ENCODE data around the gene CFAP90. TPM values are rescaled to one million over a fixed set of nuclear protein-coding genes. Genes with fewer than 3 reads are reported as not detected.

CFAP90 gene
- total RNA-seq, 2 experiments from 2014 or later: not detected

DNA sequence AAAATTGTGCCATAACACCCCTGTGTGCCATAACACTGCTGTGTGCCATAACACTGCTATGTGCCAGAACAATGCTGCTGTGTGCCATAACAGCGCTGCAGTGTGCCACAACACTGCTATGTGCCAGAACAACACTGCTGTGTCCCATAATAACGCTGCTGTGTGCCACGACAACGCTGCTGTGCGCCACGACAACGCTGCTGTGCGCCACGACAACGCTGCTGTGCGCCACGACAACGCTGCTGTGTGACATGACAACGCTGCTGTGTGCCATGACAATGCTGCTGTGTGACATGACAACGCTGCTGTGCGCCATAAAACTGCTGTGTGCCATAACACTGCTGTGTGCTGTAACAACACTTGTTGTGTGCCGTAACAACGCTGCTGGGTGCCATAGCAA, 25.9 kb downstream of the CFAP90 start:
- H3K4me3 Mint-ChIP-seq: no peak overlapping the region
- intact Hi-C loops (cut with micrococcal nuclease): no loop called here
- DNase-seq (no peak), ATAC-seq (no peak)
- no peaks in the 10 kb centered on the region for H3K36me3 Mint-ChIP-seq (ENCODE audit: low read depth)
- POLR2A ChIA-PET: no interaction called here
- H3K27me3 Mint-ChIP-seq: peaks cover 14% of the 10 kb centered on the region
- CTCF ChIA-PET: no interaction called here
- TF ChIP-seq, protein P1, sequence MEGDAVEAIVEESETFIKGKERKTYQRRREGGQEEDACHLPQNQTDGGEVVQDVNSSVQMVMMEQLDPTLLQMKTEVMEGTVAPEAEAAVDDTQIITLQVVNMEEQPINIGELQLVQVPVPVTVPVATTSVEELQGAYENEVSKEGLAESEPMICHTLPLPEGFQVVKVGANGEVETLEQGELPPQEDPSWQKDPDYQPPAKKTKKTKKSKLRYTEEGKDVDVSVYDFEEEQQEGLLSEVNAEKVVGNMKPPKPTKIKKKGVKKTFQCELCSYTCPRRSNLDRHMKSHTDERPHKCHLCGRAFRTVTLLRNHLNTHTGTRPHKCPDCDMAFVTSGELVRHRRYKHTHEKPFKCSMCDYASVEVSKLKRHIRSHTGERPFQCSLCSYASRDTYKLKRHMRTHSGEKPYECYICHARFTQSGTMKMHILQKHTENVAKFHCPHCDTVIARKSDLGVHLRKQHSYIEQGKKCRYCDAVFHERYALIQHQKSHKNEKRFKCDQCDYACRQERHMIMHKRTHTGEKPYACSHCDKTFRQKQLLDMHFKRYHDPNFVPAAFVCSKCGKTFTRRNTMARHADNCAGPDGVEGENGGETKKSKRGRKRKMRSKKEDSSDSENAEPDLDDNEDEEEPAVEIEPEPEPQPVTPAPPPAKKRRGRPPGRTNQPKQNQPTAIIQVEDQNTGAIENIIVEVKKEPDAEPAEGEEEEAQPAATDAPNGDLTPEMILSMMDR (IDR thresholded peaks at IDR 0.05): no peak
- H3K4me1 Mint-ChIP-seq (ENCODE audit: low read depth): no peaks in the 10 kb centered on the region
- no peak overlapping the region for H3K27ac Mint-ChIP-seq
- H3K9me3 Mint-ChIP-seq: no peaks in the 10 kb centered on the region

DNA sequence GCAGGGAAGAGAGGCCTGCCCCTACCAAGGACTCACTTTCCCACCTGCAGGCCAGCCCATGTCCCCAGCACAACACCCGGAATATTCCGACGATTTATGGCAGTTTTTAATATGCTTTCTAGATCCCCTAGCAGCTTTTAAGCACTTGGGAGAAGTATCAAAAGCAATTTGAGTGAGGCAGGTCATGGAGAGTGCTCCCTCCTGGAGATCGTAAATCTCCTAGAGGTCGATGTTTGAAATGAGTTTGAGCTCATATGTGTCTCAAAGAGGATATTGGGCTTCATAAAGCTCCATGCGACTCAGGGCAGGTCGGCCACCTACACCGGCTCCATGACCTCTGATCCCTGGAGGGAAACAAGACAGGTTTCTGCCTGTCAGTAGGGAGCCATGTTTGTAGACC, 27.3 kb downstream of the CFAP90 start:
- intact Hi-C loops (cut with micrococcal nuclease): no loop called here
- Mint-ChIP-seq H3K4me3 (no peak overlapping the region), H3K27me3 (peaks cover 17% of the 10 kb centered on the region), H3K9me3 (no peaks in the 10 kb centered on the region), H3K27ac (no peak overlapping the region), H3K4me1 (ENCODE audit: low read depth) (no peaks in the 10 kb centered on the region), H3K36me3 (ENCODE audit: low read depth) (no peaks in the 10 kb centered on the region)
- POLR2A ChIA-PET: no interaction called here
- DNase-seq (no peak), ATAC-seq (no peak)
- CTCF ChIA-PET: interaction anchor here (1.4 kb wide), 1 partner anchor 8 kb away, joined by 5 read pairs; no protein-coding TSS in a partner anchor
- TF ChIP-seq, protein P1 (IDR thresholded peaks at IDR 0.05): no peak

DNA sequence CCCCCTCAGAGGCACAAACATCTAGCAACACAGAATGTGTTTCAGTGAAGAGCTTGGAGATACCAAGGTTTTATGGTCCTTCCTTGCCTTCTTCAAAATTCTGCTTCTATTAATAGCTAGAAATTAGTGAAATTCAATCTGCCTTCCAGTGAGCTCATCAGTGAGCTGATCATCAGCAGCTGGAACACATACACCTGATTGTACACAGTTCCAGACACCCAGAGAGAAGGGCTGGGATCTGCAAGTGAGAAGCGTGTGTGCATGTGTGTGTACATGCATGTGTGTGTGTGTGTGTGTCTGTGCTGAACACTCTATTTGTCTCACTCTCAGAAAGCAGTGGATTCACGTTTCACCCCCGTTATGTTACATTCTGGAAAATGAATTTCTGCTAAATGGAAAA, 28.5 kb downstream of the CFAP90 start:
- DNase-seq: no peak
- Mint-ChIP-seq H3K36me3 (ENCODE audit: low read depth) (no peaks in the 10 kb centered on the region), H3K27ac (no peak overlapping the region), H3K4me3 (no peak overlapping the region), H3K4me1 (ENCODE audit: low read depth) (no peaks in the 10 kb centered on the region), H3K9me3 (no peaks in the 10 kb centered on the region), H3K27me3 (peaks cover 17% of the 10 kb centered on the region)
- POLR2A ChIA-PET: no interaction called here
- intact Hi-C loops (cut with micrococcal nuclease): no loop called here
- TF ChIP-seq, protein P1 (IDR thresholded peaks at IDR 0.05): no peak
- CTCF ChIA-PET: interaction anchor here (1.2 to 1.5 kb wide), 2 partner anchors 9 to 18 kb away, joined by 3 to 4 read pairs; no protein-coding TSS in a partner anchor
- no peak for ATAC-seq

DNA sequence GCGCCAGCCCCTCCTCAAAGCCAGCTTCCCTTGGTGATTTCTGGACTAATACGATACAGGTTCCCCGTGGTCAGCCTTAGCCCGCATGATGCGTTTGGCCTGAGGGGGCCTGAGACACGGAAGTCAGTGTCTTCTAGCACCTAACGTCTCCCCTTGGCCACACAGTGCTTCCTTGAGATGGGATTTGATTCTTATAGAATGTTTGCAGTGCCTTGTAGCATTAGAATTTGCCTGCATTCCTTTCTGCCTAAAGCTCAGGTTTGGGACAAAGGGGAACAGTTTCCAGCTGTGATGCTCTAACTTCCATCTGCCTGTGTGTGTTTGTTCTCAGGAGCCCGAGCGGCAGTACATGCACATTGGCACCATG, 34.4 kb downstream of the CFAP90 start:
- POLR2A ChIA-PET: interaction anchor here (1.2 kb wide), 1 partner anchor 41 kb away, joined by 3 read pairs; no protein-coding TSS in a partner anchor
- intact Hi-C loops (cut with micrococcal nuclease): no loop called here
- peak; percentile 17 for ATAC-seq
- H3K27me3 Mint-ChIP-seq: peaks cover 31% of the 10 kb centered on the region
- no peaks in the 10 kb centered on the region for H3K4me1 Mint-ChIP-seq (ENCODE audit: low read depth)
- no peak overlapping the region for H3K4me3 Mint-ChIP-seq
- H3K36me3 Mint-ChIP-seq (ENCODE audit: low read depth): no peaks in the 10 kb centered on the region
- H3K9me3 Mint-ChIP-seq: no peaks in the 10 kb centered on the region
- CTCF ChIA-PET: interaction anchor here (0.9 to 2.3 kb wide), 12 partner anchors 8 to 1039 kb away, joined by 3 to 10 read pairs (median 4); no protein-coding TSS in a partner anchor
- TF ChIP-seq, protein P1 (IDR thresholded peaks at IDR 0.05): peak; percentile 28
- DNase-seq: no peak
- no peak overlapping the region for H3K27ac Mint-ChIP-seq

DNA sequence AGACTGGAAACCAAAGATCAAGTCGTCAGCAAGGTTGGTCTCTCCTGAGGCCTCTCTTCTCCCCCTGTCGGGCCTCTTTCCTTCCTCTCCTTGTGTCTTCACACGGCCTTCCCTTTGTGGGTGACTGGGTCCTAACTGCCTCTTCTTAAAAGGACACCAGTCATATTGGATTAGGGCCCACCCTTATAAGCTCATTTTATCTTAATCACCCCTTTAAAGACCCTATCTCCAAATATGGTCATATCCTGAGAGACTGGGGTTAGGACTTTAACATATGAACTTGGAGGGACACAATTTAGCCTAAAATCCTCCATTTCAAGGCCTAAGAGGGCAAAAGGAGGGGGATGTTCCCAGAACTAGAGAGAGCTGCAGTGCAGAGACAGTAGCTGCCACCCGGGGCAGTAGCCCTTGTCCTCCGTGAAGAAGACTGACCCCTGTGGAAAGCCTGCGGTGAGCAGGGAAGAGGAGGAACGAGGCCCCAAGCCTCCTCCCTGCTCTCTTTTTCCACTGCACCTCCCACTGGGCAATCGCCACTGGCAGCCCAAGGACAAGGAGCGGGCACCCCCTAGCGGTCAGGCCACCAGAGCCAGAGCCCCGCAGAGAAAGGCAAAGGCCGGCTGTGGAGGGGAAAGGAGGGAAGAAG, 34.9 kb downstream of the CFAP90 start:
- no peaks in the 10 kb centered on the region for H3K4me1 Mint-ChIP-seq (ENCODE audit: low read depth)
- intact Hi-C loops (cut with micrococcal nuclease): no loop called here
- ATAC-seq (peak; percentile 84), DNase-seq (peak; percentile 76)
- H3K27ac Mint-ChIP-seq: no peak overlapping the region
- H3K27me3 Mint-ChIP-seq: peaks cover 29% of the 10 kb centered on the region
- no peak overlapping the region for H3K4me3 Mint-ChIP-seq
- H3K36me3 Mint-ChIP-seq (ENCODE audit: low read depth): no peaks in the 10 kb centered on the region
- H3K9me3 Mint-ChIP-seq: no peaks in the 10 kb centered on the region
- ChIA-PET CTCF (interaction anchor here (0.6 to 2.3 kb wide), 14 partner anchors 8 to 1038 kb away, joined by 3 to 10 read pairs (median 4); no protein-coding TSS in a partner anchor), POLR2A (interaction anchor here (1.2 kb wide), 1 partner anchor 42 kb away, joined by 3 read pairs; no protein-coding TSS in a partner anchor)
- TF ChIP-seq, protein P1 (IDR thresholded peaks at IDR 0.05): peak; percentile 72

Data from activated CD8-positive, alpha-beta T cell treated with anti-CD3 and anti-CD28 coated beads for 36 hours (primary cell).